ENCODE measurements around the gene DEDD2. TPM values are rescaled to one million over a fixed set of nuclear protein-coding genes. Genes with fewer than 3 reads are reported as not detected.

The DEDD2 gene
- total RNA-seq, 1 donor from 2014 or later: 35.0 TPM

- no peak for DNase-seq (ENCODE audit: low spot score)
Measured at GRCh38 chr19:42248270-42249148, 31.0 kb upstream of the DEDD2 start.

- no peak for DNase-seq (ENCODE audit: low spot score)
Measured at GRCh38 chr19:42247640-42248199, 30.2 kb upstream of the DEDD2 start.

DNA sequence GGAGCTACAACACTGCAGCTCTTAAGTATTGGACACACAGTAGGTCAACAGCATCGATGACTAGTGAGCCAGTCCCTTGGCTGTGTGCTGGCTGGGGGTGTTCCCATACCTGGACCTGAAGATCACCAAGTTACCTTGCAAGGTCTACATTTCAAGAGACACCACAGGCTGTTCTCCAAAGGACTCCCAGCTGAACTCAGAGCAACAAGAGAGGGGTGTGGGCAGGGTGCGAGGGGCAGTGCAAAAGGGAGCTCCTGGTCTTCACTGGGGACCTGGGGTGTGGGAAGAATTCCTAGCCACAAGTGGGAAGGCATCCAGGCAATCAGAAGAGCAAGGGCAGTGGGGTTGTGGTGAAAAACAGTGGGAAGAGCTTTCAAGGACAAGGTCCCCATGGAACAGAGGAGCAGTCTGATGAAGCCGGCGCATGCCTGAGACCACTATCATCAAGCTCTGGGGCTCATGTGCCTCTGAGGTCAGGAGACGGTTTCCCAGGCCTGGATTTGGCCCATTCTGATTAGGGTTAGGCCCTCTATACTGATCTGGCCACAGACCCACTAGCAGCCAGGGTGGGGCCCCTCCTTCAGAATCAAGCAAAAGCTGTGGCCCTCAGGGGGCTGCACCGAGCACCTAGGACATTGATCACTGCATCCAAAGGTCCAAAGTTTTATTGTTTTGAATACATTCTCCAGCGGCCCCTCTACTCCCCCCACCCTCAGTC lies 29.6 kb upstream of the DEDD2 start:
- DNase-seq (ENCODE audit: low spot score): no peak

- peak; percentile 66 for DNase-seq (ENCODE audit: low spot score)
Measured at GRCh38 chr19:42246143-42246921, 28.9 kb upstream of the DEDD2 start.

DNA sequence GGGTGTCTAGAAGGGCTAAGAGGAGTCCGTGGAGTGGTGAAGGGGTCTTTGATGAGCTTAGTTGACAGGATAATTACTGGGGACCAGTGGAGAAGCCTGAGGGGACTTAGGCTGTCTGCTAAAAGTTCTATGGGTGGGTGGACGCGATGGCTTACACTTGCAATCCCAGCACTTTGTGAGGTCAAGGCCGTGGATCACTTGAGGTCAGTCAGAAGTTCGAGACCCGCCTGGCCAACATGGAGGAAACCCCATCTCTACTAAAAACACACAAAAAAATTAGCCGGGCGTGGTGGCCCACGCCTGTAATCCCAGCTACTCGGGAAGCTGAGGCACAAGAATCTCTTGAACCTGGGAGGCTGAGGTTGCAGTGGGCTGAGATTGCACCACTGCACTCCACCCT lies 27.8 kb upstream of the DEDD2 start:
- DNase-seq (ENCODE audit: low spot score): no peak

- DNase-seq (ENCODE audit: low spot score): peak; percentile 94
Measured at GRCh38 chr19:42244347-42245220, 27.1 kb upstream of the DEDD2 start.

GRCh38 chr19:42242512-42243409 lies 25.3 kb upstream of the DEDD2 start, which contains the start of gene GSK3A:
GSK3A (minus strand) TSS chr19:42242602; CDS start chr19:42242465, 137 bp downstream.
- DNase-seq (ENCODE audit: low spot score): peak; percentile 99

DNA sequence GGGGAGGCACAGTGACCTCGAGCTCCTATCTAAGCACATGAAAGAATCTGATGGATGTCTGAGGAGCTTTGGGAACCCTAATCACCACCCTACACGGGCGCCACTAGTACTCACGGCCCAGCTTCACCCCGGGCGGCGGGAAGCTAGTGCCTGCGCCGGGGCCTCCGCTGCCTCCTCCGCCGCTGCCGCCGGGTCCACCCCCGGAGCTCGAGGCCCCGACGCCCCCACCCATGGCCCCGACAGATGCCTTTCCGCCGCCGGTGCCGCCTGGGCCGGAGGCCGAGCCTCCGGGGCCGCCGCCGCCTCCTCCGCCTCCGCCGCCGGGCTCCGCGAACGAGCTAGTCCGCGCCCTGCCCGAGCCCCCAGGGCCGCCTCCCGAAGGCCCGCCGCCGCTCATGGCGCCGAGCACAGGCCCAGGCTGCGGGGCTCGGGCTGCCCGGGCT lies 24.6 kb upstream of the DEDD2 start:
- no peak for DNase-seq (ENCODE audit: low spot score)

GRCh38 chr19:42241279-42241678 lies 23.8 kb upstream of the DEDD2 start:
- DNase-seq (ENCODE audit: low spot score): no peak

DNA sequence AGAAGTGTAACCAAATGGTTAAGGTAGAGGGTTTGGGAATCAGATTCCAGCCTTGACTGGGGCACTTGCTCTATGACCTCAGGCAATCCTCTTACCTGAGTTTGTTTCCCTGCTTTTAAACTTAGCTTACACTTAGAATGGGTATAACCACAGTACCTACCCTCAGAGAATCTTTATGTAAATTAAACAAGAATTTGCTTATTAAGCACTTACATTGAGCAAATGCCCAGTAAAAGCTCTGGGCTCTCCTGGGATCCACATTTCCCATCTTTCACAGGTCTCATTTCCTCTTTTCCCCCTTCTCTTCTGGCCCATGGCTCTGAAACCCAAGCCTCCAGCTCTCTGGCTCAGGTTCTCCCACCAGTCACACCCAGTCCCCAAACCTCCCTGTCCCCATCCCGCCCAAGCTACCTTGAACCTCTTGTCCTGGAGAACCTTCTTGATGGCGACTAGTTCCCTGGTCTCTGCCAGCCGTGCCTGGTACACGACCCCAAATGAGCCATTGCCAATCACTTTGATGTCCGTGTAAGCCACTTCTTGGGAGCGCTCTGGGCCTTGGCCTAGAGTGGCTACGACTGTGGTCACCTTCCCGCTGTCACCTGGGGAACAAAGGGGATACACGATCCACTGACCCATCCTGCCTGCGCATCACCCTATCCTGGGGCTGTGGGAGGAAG lies 22.2 kb upstream of the DEDD2 start:
- DNase-seq (ENCODE audit: low spot score): no peak

GRCh38 chr19:42235181-42235580 lies 17.7 kb upstream of the DEDD2 start:
- no peak for DNase-seq (ENCODE audit: low spot score)

- no peak for DNase-seq (ENCODE audit: low spot score)
Measured at GRCh38 chr19:42234364-42234763, 16.9 kb upstream of the DEDD2 start.

DNA sequence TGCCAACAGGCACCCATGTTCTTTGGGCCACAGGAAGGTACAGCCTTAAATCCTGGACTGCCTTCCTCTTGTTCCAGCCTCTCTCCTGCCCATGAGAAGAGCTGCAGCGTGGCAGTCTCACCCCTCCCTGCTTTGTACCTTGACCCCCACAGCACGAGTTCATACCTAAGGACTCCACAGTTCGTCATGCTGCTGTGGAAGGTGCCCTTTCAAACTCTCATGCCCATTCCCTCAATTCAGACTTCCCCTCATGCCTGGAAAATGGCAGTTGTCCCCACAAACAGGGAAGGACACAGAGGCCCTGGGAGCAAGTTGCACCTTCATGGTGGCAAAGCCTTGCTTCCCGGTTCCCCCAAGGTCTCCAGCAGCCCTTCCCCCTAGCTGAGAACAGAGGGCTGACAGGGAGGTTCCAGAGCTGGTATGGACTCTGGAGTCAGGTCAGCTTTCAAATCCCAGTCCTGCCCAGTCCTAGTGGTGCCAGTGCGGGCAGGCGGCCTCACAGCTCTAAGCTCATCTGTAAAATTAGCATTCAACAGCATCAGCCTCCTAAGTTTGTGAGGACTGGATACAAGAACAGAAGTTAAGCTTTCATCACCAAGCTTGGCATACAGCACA lies 16.3 kb upstream of the DEDD2 start:
- no peak for DNase-seq (ENCODE audit: low spot score)

DNA sequence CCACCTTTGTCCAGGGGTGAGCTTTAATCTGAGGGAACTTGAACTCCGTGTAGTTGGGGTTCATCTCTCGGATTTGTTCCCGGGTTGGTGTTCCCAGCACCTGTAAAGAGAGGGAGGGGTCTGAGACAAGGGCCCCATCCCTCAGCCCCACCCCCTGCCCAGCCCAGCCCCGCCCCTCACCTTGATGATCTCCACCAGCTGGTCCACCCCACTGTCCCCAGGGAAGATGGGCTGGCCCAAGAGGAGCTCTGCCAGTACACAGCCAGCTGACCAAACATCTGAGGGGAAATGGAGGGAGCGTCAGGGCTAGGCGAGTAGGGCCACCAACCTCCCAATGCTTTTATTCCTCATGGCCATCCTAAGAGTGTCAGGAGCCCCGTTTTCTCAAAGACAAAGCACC lies 15.6 kb upstream of the DEDD2 start:
- no peak for DNase-seq (ENCODE audit: low spot score)

DNA sequence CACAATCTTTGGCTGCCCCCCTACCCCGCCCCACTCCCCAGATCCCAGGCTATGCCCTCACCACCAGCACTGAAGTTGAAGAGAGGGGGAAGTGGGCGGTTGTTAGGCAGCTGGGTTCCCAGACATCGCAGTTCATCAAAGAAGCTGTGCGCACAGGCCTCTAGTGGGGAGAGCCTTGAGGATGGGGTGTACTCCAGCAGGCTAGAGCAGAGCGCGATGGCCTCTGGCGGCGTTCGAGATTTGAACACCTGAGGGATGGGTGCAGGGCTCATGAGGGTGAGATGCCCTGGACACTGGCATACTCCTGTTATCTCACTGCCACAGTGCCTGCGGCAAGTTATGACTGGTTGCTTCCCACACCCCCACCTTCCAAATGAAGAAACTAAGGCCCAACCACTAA lies 15.0 kb upstream of the DEDD2 start:
- no peak for DNase-seq (ENCODE audit: low spot score)

GRCh38 chr19:42230571-42230970 lies 13.1 kb upstream of the DEDD2 start:
- DNase-seq (ENCODE audit: low spot score): no peak

DNA sequence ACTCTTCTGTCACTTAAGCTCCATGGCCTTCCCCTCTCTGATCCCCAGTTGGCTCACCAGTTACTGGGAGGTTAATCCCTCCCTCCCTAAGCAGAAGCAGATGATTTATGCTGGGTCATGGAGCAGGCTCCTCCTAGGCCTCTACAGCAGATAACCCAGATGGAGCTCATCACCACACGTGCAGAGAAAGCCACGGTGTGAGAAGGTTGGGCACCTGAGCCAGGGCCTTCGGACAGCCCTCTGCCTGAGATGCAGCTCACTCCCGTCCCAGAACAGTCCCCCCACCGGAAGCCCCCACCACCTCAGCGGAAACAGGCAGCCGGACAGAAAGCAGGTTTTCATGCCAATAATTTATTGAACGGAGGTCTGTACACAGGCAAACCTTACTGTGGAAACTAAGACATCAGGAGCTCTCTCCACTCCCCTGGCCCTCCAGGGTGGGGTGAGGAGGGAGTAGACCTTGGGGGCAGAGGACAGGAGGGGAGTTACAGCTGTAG lies 12.4 kb upstream of the DEDD2 start:
- DNase-seq (ENCODE audit: low spot score): no peak

DNA sequence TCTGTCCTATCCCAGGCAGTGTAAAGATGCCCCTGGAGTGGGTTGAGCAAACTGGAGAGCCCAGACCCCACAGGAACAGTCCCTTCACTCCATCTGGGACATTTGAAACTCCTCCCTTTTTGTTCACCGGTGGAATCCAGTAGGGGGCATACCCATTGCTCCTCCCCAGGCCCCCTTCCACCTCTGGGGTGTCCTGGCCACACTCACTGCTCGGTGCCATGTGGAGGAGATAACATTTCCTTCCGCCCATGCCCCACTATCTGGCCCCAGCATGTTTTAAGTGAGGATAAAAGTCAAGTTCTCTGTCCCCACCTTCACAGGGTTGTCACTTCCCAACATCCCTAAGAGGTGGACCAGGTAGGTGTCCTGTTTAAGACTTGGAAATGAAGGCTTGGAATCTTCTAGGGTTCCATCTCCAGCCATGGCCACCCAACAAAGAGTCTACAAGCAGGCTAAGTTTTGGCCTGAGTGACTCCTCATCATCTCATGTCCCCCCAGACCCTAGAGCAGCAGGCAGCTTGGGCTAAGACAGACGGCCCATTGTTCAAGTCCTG lies 11.9 kb upstream of the DEDD2 start:
- DNase-seq (ENCODE audit: low spot score): no peak

All from mucosa of gallbladder (tissue), 1 donor.